BJ (cell line): ENCODE data around the gene LENG1. TPM values are rescaled to one million over a fixed set of nuclear protein-coding genes. Genes with fewer than 3 reads are reported as not detected.
"Not testable (repeated sequence)": the region's sequence is repeated elsewhere in the genome, so short reads cannot be mapped to it uniquely, and the experiment has no call there.

Source experiments
- CTCF ChIA-PET: fragments of 350-600 bp; formaldehyde crosslinking; extraction: SDS; loops from one replicate; lab custom pipeline; 2021; ENCODE audit warnings: antibody characterized with exemption, inconsistent platforms; lab: Yijun Ruan, JAX
- POLR2A ChIA-PET: fragments of 300-600 bp; sonication (Branson Sonifier 250); formaldehyde crosslinking; extraction: SDS; loops from one replicate; lab custom pipeline; 2021; ENCODE audit warnings: antibody characterized with exemption; lab: Charles Lee
- DNase-seq: peaks from one replicate; pipeline ENCODE4 v3.0.0-alpha.2; 2011; ENCODE audit warnings: low read depth
- H3K27me3 ChIP-seq: 2 replicates; pipeline ENCODE4 v1.6.0; 2011; ENCODE audit warnings: low read length; ENCODE audit not compliant: control insufficient read depth, insufficient read depth
- H3K36me3 ChIP-seq: 2 replicates; pipeline ENCODE4 v1.5.1; 2011; ENCODE audit warnings: low read length; ENCODE audit not compliant: control insufficient read depth, insufficient read depth
- H3K4me3 ChIP-seq: 2 replicates; pipeline ENCODE4 v1.5.1; 2011; ENCODE audit warnings: low read depth, mild to moderate bottlenecking, control low read depth, low read length
- polyA plus RNA-seq: library from polyadenylated mRNA; depleted of rRNA; stranded (reverse); fragments of >200 nt; gene quantifications from 2 replicates; pipeline ENCODE4 v1.2.3, GENCODE V29; 2011
- TF ChIP-seq, protein P1 (sequence below): IDR thresholded peaks from 2 replicates; pipeline ENCODE4 v1.5.1; 2011; ENCODE audit warnings: low read depth, mild to moderate bottlenecking, control low read depth, inconsistent platforms, low read length, moderate library complexity; ENCODE audit not compliant: insufficient read depth

The LENG1 gene
- polyA plus RNA-seq, 1 experiment, result 4.4 TPM

- TF ChIP-seq, protein P1, sequence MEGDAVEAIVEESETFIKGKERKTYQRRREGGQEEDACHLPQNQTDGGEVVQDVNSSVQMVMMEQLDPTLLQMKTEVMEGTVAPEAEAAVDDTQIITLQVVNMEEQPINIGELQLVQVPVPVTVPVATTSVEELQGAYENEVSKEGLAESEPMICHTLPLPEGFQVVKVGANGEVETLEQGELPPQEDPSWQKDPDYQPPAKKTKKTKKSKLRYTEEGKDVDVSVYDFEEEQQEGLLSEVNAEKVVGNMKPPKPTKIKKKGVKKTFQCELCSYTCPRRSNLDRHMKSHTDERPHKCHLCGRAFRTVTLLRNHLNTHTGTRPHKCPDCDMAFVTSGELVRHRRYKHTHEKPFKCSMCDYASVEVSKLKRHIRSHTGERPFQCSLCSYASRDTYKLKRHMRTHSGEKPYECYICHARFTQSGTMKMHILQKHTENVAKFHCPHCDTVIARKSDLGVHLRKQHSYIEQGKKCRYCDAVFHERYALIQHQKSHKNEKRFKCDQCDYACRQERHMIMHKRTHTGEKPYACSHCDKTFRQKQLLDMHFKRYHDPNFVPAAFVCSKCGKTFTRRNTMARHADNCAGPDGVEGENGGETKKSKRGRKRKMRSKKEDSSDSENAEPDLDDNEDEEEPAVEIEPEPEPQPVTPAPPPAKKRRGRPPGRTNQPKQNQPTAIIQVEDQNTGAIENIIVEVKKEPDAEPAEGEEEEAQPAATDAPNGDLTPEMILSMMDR, result no peak
- CTCF ChIA-PET, result interaction anchor here (1.2 to 2.0 kb wide), 3 partner anchors 15 to 21 kb away, joined by 3 to 9 read pairs (median 5); no protein-coding TSS in a partner anchor
- POLR2A ChIA-PET, result interaction anchor here (0.7 to 1.5 kb wide), 6 partner anchors 12 to 260 kb away, joined by 3 to 7 read pairs (median 4); partner anchors contain the start of genes LENG1, LENG8 and RPS9
- Histone ChIP-seq H3K27me3 (no peaks in the 10 kb centered on the region), H3K36me3 (peaks cover 13% of the 10 kb centered on the region), H3K4me3 (peak within 1 kb of the TSS; percentile 79)
- no peak for DNase-seq
Measured at GRCh38 chr19:54189145-54189734, 29.7 kb upstream of the LENG1 start, which contains the start of gene MBOAT7. Gene MBOAT7 (minus strand): TSS chr19:54189580. CDS start chr19:54188508, 1,072 bp downstream.

- Histone ChIP-seq H3K36me3 (peaks cover 16% of the 10 kb centered on the region), H3K4me3 (peak overlapping the region; percentile 79), H3K27me3 (no peaks in the 10 kb centered on the region)
- CTCF ChIA-PET, result interaction anchor here (0.7 to 2.0 kb wide), 3 partner anchors 15 to 77 kb away, joined by 3 to 9 read pairs (median 3); no protein-coding TSS in a partner anchor
- POLR2A ChIA-PET, result interaction anchor here (0.6 kb wide), 1 partner anchor 279 kb away, joined by 3 read pairs; no protein-coding TSS in a partner anchor
- DNase-seq, result no peak
- TF ChIP-seq, protein P1, result no peak
Measured at GRCh38 chr19:54188215-54188871, 28.8 kb upstream of the LENG1 start.

DNA sequence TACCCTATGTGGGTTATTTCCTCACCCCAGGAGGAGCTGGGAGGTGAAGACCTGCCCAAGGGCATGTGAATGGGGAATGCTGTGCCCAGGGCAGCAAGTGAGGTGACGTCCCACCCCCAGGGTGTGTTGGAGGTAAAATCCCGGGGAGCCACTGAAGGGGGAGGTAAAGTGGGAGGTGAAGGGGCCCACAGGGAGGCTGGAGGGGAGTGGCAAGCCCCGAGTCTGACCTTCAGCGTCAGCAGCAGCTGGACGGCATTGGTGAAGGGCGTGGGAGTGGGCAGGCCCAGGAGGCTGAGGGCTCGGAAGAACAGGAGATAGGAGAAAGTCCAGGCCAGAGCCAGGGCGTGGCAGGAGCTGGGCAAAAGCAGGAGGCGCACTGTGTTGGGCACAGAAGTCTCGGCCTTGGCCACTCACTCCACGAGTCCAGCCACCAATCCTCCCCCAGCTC is 27.4 kb upstream of the LENG1 start:
- CTCF ChIA-PET, result interaction anchor here (1.1 to 1.3 kb wide), 2 partner anchors 11 to 16 kb away, joined by 3 read pairs; no protein-coding TSS in a partner anchor
- Histone ChIP-seq H3K27me3 (no peaks in the 10 kb centered on the region), H3K36me3 (peaks cover 17% of the 10 kb centered on the region), H3K4me3 (no peak overlapping the region)
- POLR2A ChIA-PET, result no interaction called here
- DNase-seq, result no peak
- TF ChIP-seq, protein P1, result no peak

- DNase-seq, result no peak
- TF ChIP-seq, protein P1, result no peak
- POLR2A ChIA-PET, result no interaction called here
- Histone ChIP-seq H3K4me3 (no peak overlapping the region), H3K27me3 (no peaks in the 10 kb centered on the region), H3K36me3 (peaks cover 17% of the 10 kb centered on the region)
- CTCF ChIA-PET, result interaction anchor here (1.1 to 1.3 kb wide), 2 partner anchors 11 to 16 kb away, joined by 3 read pairs; no protein-coding TSS in a partner anchor
Measured at GRCh38 chr19:54186351-54186750, 26.8 kb upstream of the LENG1 start.

DNA sequence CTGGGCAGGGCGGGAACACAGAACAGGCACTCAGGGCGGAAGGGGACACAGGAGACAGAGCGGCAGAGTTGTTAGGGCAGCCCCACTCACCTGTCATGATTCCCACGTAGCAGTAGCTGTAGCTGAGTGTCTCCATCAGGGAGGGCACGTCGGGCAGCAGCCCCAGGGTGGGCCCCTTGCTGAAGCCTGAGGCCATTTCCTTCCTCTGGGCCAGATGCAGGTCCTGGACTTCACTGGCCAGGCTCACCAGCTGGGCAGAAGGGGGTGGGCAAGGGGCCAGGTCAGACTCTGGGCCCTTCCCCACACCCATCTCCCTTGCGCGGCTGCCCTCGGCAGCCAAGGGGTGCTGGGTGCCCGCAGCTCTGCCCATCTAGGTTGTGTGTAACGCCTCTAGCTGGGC is 23.9 kb upstream of the LENG1 start:
- peaks cover 34% of the 10 kb centered on the region for H3K36me3 ChIP-seq
- DNase-seq, result no peak
- TF ChIP-seq, protein P1, result no peak
- no peak overlapping the region for H3K4me3 ChIP-seq
- H3K27me3 ChIP-seq, result no peaks in the 10 kb centered on the region
- ChIA-PET CTCF (interaction anchor here (2.2 kb wide), 1 partner anchor 15 kb away, joined by 7 read pairs; no protein-coding TSS in a partner anchor), POLR2A (no interaction called here)

GRCh38 chr19:54181894-54182293 is 22.4 kb upstream of the LENG1 start:
- peaks cover 32% of the 10 kb centered on the region for H3K36me3 ChIP-seq
- H3K27me3 ChIP-seq, POLR2A ChIA-PET, DNase-seq, H3K4me3 ChIP-seq: not testable (repeated sequence)
- CTCF ChIA-PET, result interaction anchor here (0.8 kb wide), 1 partner anchor 11 kb away, joined by 4 read pairs; no protein-coding TSS in a partner anchor
